Measurements from ENCODE around the gene GPR146. TPM values are rescaled to one million over a fixed set of nuclear protein-coding genes. Genes with fewer than 3 reads are reported as not detected.

GPR146 gene
- total and polyA plus RNA-seq, 2 experiments from 2014 or later = 4.3 to 9.7 TPM

DNA sequence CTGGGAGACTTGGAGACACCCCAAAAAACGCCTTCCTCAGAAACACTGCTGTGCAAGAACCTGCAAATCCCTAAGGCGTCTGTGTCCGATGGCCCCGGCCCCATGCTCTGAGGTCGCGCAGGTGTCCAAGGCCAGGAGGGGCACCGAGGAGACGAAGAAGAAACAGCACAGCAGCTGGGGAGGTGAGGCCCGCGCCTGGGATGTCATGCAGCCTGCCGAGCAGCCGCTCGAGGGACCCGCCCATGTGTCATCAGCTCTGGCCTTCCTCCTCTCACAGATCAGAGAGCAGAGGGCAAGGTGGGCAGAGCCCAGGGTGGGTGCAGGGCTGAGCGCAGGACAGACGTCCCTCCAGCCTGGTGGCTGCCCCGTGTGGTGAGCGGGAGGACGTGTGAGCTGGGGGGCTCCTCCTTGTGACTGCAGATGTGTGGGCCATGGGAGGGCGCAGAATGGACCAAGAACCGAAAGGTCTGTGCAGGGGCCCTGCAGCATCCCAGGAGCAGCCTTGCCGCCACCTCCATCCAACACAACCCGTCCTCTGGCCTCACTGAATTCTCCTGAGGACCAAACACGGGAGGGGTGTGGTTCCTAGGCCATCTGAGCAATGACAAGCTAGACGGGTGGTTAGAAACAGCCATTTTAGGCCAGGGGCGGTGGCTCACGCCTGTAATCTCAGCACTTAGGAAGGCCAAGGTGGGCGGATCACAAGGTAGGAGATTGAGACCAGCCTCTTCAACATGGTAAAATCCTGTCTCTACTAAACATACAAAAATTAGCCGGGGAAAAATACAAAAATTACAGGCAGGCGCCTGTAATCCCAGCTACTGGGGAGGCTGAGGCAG, 30.5 kb downstream of the GPR146 start:
- H3K27ac ChIP-seq = no peak overlapping the region
- no peak overlapping the region for H2AFZ ChIP-seq
- no peaks in the 10 kb centered on the region for H3K27me3 ChIP-seq (replicated peaks; ENCODE audit: insufficient read depth)
- H3K36me3 ChIP-seq (ENCODE audit: low read depth) = no peaks in the 10 kb centered on the region
- H3K79me2 ChIP-seq (ENCODE audit: insufficient read depth) = no peaks in the 10 kb centered on the region
- no peak for TF ChIP-seq EZH2 (IDR thresholded peaks at IDR 0.05; ENCODE audit: insufficient read depth, poor library complexity, severe bottlenecking)
- no peak for TF ChIP-seq EZH2phosphoT487 (IDR thresholded peaks at IDR 0.05; ENCODE audit: insufficient read depth, low read depth)
- no peak for DNase-seq
- H3K9ac ChIP-seq = no peak overlapping the region
- no peaks in the 10 kb centered on the region for H3K9me2 ChIP-seq (ENCODE audit: insufficient read depth)
- H4K20me1 ChIP-seq (ENCODE audit: insufficient read depth) = no peaks in the 10 kb centered on the region
- H3K9me3 ChIP-seq (ENCODE audit: low read depth) = no peaks in the 10 kb centered on the region
- H3K4me3 ChIP-seq = no peak overlapping the region
- H3K4me1 ChIP-seq (ENCODE audit: insufficient read depth) = no peaks in the 10 kb centered on the region
- H3F3A ChIP-seq (ENCODE audit: insufficient read depth) = no peaks in the 10 kb centered on the region; the same call in 1 of the 2 replicates
- in situ Hi-C loops (cut with MboI) = no loop called here
- no peak overlapping the region for H3K4me2 ChIP-seq (ENCODE audit: unreplicated experiment)
- 79 to 82% methylated on average over 30 of the region's 30 CpGs for WGBS, 2 experiments (ENCODE audit: low coverage in 1 of 2, low lambda C conversion rate in 2 of 2, missing lambda C conversion rate in 2 of 2)

DNA sequence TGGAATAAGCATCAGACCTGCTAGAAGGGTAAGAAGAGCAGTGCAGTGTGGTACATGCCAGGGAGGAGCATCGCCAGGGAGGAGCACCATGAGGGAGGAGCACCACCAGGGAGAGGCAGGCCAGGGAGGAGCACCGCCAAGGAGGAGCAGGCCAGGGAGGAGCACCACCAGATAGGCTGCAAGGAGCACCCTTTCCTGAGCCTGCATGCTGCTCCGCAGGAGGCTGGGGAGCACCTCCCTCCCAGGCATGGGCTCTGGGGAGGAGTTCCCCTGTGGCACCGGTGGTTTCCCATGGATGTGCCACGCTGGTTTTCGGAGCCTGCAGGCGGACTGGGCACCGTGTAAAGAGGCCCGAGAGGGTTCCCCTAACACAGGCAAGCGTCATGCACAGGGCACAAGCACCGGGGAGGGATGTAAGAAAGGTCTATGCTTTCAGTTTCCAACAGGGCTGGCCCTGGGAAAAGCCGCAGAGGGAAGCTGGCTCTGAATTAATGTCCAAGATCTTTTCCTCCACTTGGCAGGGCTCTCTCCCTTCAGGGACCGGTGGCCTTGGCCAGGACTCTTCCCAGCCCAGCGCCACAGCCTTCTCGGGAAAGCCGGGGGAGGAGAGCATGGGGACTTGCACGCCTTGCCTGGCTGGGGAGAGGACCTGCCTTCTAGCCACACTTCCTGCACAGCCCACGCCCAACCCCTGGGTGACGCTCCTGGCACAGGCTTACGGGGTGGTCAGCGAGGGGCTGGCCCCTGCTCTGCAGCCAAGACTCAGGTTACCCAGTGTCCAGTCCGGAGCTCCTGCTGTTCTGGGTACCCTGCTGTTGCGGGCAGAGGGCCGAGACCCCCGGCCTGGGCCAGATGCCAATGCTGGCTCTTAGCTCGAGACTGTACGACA, 32.1 kb downstream of the GPR146 start:
- Histone ChIP-seq H3K4me1 (ENCODE audit: insufficient read depth) (no peaks in the 10 kb centered on the region), H3F3A (ENCODE audit: insufficient read depth) (no peaks in the 10 kb centered on the region), H3K79me2 (ENCODE audit: insufficient read depth) (no peaks in the 10 kb centered on the region), H3K4me3 (no peak overlapping the region), H3K9me3 (ENCODE audit: low read depth) (no peaks in the 10 kb centered on the region), H3K27ac (no peak overlapping the region), H3K4me2 (ENCODE audit: unreplicated experiment) (no peak overlapping the region), H3K36me3 (ENCODE audit: low read depth) (no peaks in the 10 kb centered on the region), H4K20me1 (ENCODE audit: insufficient read depth) (no peaks in the 10 kb centered on the region), H2AFZ (no peak overlapping the region), H3K9ac (no peak overlapping the region), H3K9me2 (ENCODE audit: insufficient read depth) (no peaks in the 10 kb centered on the region), H3K27me3 (replicated peaks; ENCODE audit: insufficient read depth) (no peaks in the 10 kb centered on the region)
- TF ChIP-seq EZH2 (IDR thresholded peaks at IDR 0.05; ENCODE audit: insufficient read depth, poor library complexity, severe bottlenecking) (no peak), EZH2phosphoT487 (IDR thresholded peaks at IDR 0.05; ENCODE audit: insufficient read depth, low read depth) (no peak)
- 64 to 73% methylated on average over 27 of the region's 27 CpGs for WGBS, 2 experiments (ENCODE audit: low coverage in 1 of 2, low lambda C conversion rate in 2 of 2, missing lambda C conversion rate in 2 of 2)
- in situ Hi-C loops (cut with MboI) = no loop called here
- DNase-seq = peak; percentile 16

DNA sequence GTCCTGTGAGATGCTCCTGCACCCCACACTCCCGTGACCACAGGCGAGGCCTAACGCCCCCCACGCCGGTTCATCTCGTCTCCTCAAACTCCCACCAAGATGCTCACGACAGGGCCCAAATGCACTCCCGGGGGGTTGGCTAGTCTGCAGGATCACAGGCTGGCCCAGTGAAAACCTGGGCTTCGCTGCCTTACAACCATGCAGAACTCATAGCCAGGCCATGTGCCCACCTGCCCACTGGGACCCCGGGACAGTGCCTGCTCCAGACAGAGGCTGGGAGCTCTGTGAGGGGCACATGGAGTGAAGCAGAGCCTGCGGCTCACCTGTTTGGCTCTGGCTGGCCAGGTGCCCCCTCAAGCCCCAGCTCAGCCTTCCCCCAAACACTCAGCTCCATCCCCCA, 34.2 kb downstream of the GPR146 start:
- Histone ChIP-seq H3K9me2 (ENCODE audit: insufficient read depth) (no peaks in the 10 kb centered on the region), H3K4me2 (ENCODE audit: unreplicated experiment) (no peak overlapping the region), H3K79me2 (ENCODE audit: insufficient read depth) (no peaks in the 10 kb centered on the region), H3K9ac (no peak overlapping the region), H3K27me3 (replicated peaks; ENCODE audit: insufficient read depth) (no peaks in the 10 kb centered on the region), H2AFZ (no peak overlapping the region), H3K27ac (no peak overlapping the region), H3F3A (ENCODE audit: insufficient read depth) (no peaks in the 10 kb centered on the region), H3K36me3 (ENCODE audit: low read depth) (no peaks in the 10 kb centered on the region), H3K4me1 (ENCODE audit: insufficient read depth) (no peaks in the 10 kb centered on the region), H4K20me1 (ENCODE audit: insufficient read depth) (no peaks in the 10 kb centered on the region), H3K9me3 (ENCODE audit: low read depth) (no peaks in the 10 kb centered on the region), H3K4me3 (no peak overlapping the region)
- no peak for DNase-seq
- WGBS, 2 experiments (ENCODE audit: low coverage in 1 of 2, low lambda C conversion rate in 2 of 2, missing lambda C conversion rate in 2 of 2) = 93 to 99% methylated on average over 11 of the region's 11 CpGs
- in situ Hi-C loops (cut with MboI) = no loop called here
- TF ChIP-seq EZH2phosphoT487 (IDR thresholded peaks at IDR 0.05; ENCODE audit: insufficient read depth, low read depth) (no peak), EZH2 (IDR thresholded peaks at IDR 0.05; ENCODE audit: insufficient read depth, poor library complexity, severe bottlenecking) (no peak)

DNA sequence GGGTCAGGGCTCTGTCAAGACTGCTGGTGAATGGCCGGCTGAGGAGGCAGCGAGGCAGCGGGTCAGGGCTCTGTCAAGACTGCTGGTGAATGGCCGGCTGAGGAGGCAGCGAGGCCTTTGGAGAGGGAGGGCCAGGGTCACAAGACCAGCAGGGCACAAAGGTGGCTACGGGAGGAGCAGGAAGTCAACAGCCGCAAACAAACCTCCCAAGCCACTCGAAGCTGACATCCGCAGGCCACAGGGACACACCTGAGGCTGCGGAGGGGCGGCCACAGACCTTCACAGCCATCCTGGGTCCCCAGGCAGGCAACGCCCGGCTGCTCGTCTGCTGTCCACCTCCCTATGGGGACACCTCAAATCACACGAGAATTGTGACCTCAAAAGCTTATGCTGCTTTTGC, 34.6 kb downstream of the GPR146 start:
- TF ChIP-seq EZH2phosphoT487 (IDR thresholded peaks at IDR 0.05; ENCODE audit: insufficient read depth, low read depth) = no peak
- no peak for TF ChIP-seq EZH2 (IDR thresholded peaks at IDR 0.05; ENCODE audit: insufficient read depth, poor library complexity, severe bottlenecking)
- Histone ChIP-seq H3K27me3 (replicated peaks; ENCODE audit: insufficient read depth) (no peaks in the 10 kb centered on the region), H2AFZ (no peak overlapping the region), H3F3A (ENCODE audit: insufficient read depth) (no peaks in the 10 kb centered on the region), H3K4me3 (no peak overlapping the region), H3K36me3 (ENCODE audit: low read depth) (no peaks in the 10 kb centered on the region), H3K4me2 (ENCODE audit: unreplicated experiment) (no peak overlapping the region), H3K79me2 (ENCODE audit: insufficient read depth) (no peaks in the 10 kb centered on the region), H3K9me2 (ENCODE audit: insufficient read depth) (no peaks in the 10 kb centered on the region), H3K9ac (no peak overlapping the region), H3K27ac (no peak overlapping the region), H3K4me1 (ENCODE audit: insufficient read depth) (no peaks in the 10 kb centered on the region), H3K9me3 (ENCODE audit: low read depth) (no peaks in the 10 kb centered on the region), H4K20me1 (ENCODE audit: insufficient read depth) (no peaks in the 10 kb centered on the region)
- 97% methylated on average over 15 of the region's 15 CpGs for WGBS, 2 experiments (ENCODE audit: low coverage in 1 of 2, low lambda C conversion rate in 2 of 2, missing lambda C conversion rate in 2 of 2)
- in situ Hi-C loops (cut with MboI) = no loop called here
- DNase-seq = no peak

All from GM23248 (cell line).